Cerebellar nuclear complex (tissue), 1 donor: ENCODE results near the gene VASH2.

Source experiments
- DNase-seq, 2 experiments: peaks; one replicate each; lab custom pipeline; 2025; lab: John Stamatoyannopoulos, UW

VASH2 gene

GRCh38 chr1:213035573-213035972, 85.2 kb downstream of the VASH2 start:
- no peak for DNase-seq
